ENCODE data around the gene SLC22A1.
"Not testable (repeated sequence)": the region's sequence is repeated elsewhere in the genome, so short reads cannot be mapped to it uniquely, and the experiment has no call there.

- not testable (repeated sequence) for TF ChIP-seq CTCF, POLR2A (IDR thresholded peaks at IDR 0.05)
These were observed 3.5 kb downstream of the SLC22A1 start for GRCh38 chr6:160125105-160125504.

Data from adrenal gland (tissue), 5 donors.